OCI-LY1 (cell line): ENCODE measurements around the gene CPTP.

Source experiments
- CTCF ChIP-seq: fragments of 200-600 bp; sonication (generic), shearing (Covaris generic); IDR thresholded peaks from 2 replicates; pipeline ENCODE4 v1.5.1; 2017; ENCODE audit warnings: mild to moderate bottlenecking, antibody characterized with exemption, low read length, moderate library complexity, mixed read lengths
- EZH2 ChIP-seq: fragments of 200-600 bp; sonication (generic), shearing (Covaris generic); IDR thresholded peaks from 2 replicates; pipeline ENCODE4 v1.8.0; 2017; ENCODE audit warnings: borderline replicate concordance, mixed run types, mild to moderate bottlenecking, antibody characterized with exemption, low read length, moderate library complexity, mixed read lengths

GRCh38 chr1:1324524-1325287 lies at the start of gene CPTP, which contains the start of gene INTS11:
- TF ChIP-seq CTCF (no peak), EZH2 (no peak)
